IPS-18a (cell line): ENCODE measurements around the gene HSD3B7.

Experiments
- H3K27ac ChIP-seq: one replicate; pipeline ENCODE4 v1.5.1; 2013; ENCODE audit warnings: low read length
- H3K27me3 ChIP-seq: one replicate; pipeline ENCODE4 v1.6.1; 2013; ENCODE audit warnings: mild to moderate bottlenecking, low read length; ENCODE audit not compliant: control insufficient read depth, insufficient read depth
- H3K36me3 ChIP-seq: one replicate; pipeline ENCODE4 v1.6.1; 2013; ENCODE audit warnings: low read depth, low read length; ENCODE audit not compliant: control insufficient read depth
- H3K4me1 ChIP-seq: one replicate; pipeline ENCODE4 v1.6.1; 2013; ENCODE audit warnings: low read depth, low read length; ENCODE audit not compliant: control insufficient read depth
- H3K4me3 ChIP-seq: one replicate; pipeline ENCODE4 v1.5.1; 2013; ENCODE audit warnings: low read length
- H3K9ac ChIP-seq: one replicate; pipeline ENCODE4 v1.6.1; 2013; ENCODE audit warnings: mild to moderate bottlenecking, low read length, moderate library complexity
- H3K9me3 ChIP-seq: one replicate; pipeline ENCODE4 v1.6.1; 2013; ENCODE audit warnings: low read depth, low read length; ENCODE audit not compliant: control insufficient read depth

Gene HSD3B7

GRCh38 chr16:30961384-30961783, 23.6 kb upstream of the HSD3B7 start:
- H3K4me3 ChIP-seq = no peak overlapping the region
- no peaks in the 10 kb centered on the region for H3K4me1 ChIP-seq
- H3K27me3 ChIP-seq = no peaks in the 10 kb centered on the region
- no peak overlapping the region for H3K27ac ChIP-seq
- H3K36me3 ChIP-seq = peaks cover 68% of the 10 kb centered on the region
- H3K9ac ChIP-seq = no peak overlapping the region
- H3K9me3 ChIP-seq = no peaks in the 10 kb centered on the region

- H3K9me3 ChIP-seq = no peaks in the 10 kb centered on the region
- H3K27me3 ChIP-seq = no peaks in the 10 kb centered on the region
- no peak overlapping the region for H3K9ac ChIP-seq
- H3K4me3 ChIP-seq = no peak overlapping the region
- H3K27ac ChIP-seq = no peak overlapping the region
- peaks cover 86% of the 10 kb centered on the region for H3K36me3 ChIP-seq
- no peaks in the 10 kb centered on the region for H3K4me1 ChIP-seq
Observed at GRCh38 chr16:30963925-30964511, 21.0 kb upstream of the HSD3B7 start.

- Histone ChIP-seq H3K27me3 (no peaks in the 10 kb centered on the region), H3K27ac (no peak overlapping the region), H3K36me3 (peaks cover 83% of the 10 kb centered on the region), H3K4me3 (no peak overlapping the region), H3K9me3 (no peaks in the 10 kb centered on the region), H3K9ac (no peak overlapping the region), H3K4me1 (no peaks in the 10 kb centered on the region)
Observed at GRCh38 chr16:30964574-30965226, 20.3 kb upstream of the HSD3B7 start.

- H3K4me1 ChIP-seq = no peaks in the 10 kb centered on the region
- no peak overlapping the region for H3K9ac ChIP-seq
- H3K27ac ChIP-seq = no peak overlapping the region
- H3K4me3 ChIP-seq = no peak overlapping the region
- H3K36me3 ChIP-seq = peaks cover 79% of the 10 kb centered on the region
- no peaks in the 10 kb centered on the region for H3K27me3 ChIP-seq
- H3K9me3 ChIP-seq = no peaks in the 10 kb centered on the region
Observed at GRCh38 chr16:30965436-30965835, 19.6 kb upstream of the HSD3B7 start.

GRCh38 chr16:30966033-30966619, 18.9 kb upstream of the HSD3B7 start:
- Histone ChIP-seq H3K9me3 (no peaks in the 10 kb centered on the region), H3K4me3 (no peak overlapping the region), H3K4me1 (no peaks in the 10 kb centered on the region), H3K36me3 (peaks cover 82% of the 10 kb centered on the region), H3K27me3 (no peaks in the 10 kb centered on the region), H3K9ac (no peak overlapping the region), H3K27ac (no peak overlapping the region)

GRCh38 chr16:30967795-30968194, 17.2 kb upstream of the HSD3B7 start:
- Histone ChIP-seq H3K36me3 (peaks cover 78% of the 10 kb centered on the region), H3K27me3 (no peaks in the 10 kb centered on the region), H3K4me1 (no peaks in the 10 kb centered on the region), H3K27ac (no peak overlapping the region), H3K9ac (no peak overlapping the region), H3K4me3 (no peak overlapping the region), H3K9me3 (no peaks in the 10 kb centered on the region)

GRCh38 chr16:30969246-30969842, 15.7 kb upstream of the HSD3B7 start:
- peaks cover 79% of the 10 kb centered on the region for H3K36me3 ChIP-seq
- no peaks in the 10 kb centered on the region for H3K4me1 ChIP-seq
- H3K9me3 ChIP-seq = no peaks in the 10 kb centered on the region
- no peak overlapping the region for H3K4me3 ChIP-seq
- H3K9ac ChIP-seq = no peak overlapping the region
- H3K27me3 ChIP-seq = no peaks in the 10 kb centered on the region
- no peak overlapping the region for H3K27ac ChIP-seq

- H3K9ac ChIP-seq = no peak overlapping the region
- no peaks in the 10 kb centered on the region for H3K27me3 ChIP-seq
- no peaks in the 10 kb centered on the region for H3K4me1 ChIP-seq
- no peaks in the 10 kb centered on the region for H3K9me3 ChIP-seq
- peaks cover 80% of the 10 kb centered on the region for H3K36me3 ChIP-seq
- no peak overlapping the region for H3K4me3 ChIP-seq
- H3K27ac ChIP-seq = no peak overlapping the region
Observed at GRCh38 chr16:30971298-30971697, 13.7 kb upstream of the HSD3B7 start.

GRCh38 chr16:30972872-30973271, 12.1 kb upstream of the HSD3B7 start:
- H3K9ac ChIP-seq = no peak overlapping the region
- H3K27ac ChIP-seq = no peak overlapping the region
- H3K4me1 ChIP-seq = no peaks in the 10 kb centered on the region
- no peak overlapping the region for H3K4me3 ChIP-seq
- no peaks in the 10 kb centered on the region for H3K9me3 ChIP-seq
- peaks cover 78% of the 10 kb centered on the region for H3K36me3 ChIP-seq
- H3K27me3 ChIP-seq = no peaks in the 10 kb centered on the region

- H3K4me1 ChIP-seq = no peaks in the 10 kb centered on the region
- H3K9me3 ChIP-seq = no peaks in the 10 kb centered on the region
- H3K4me3 ChIP-seq = no peak overlapping the region
- no peak overlapping the region for H3K9ac ChIP-seq
- H3K36me3 ChIP-seq = peaks cover 78% of the 10 kb centered on the region
- no peak overlapping the region for H3K27ac ChIP-seq
- no peaks in the 10 kb centered on the region for H3K27me3 ChIP-seq
Observed at GRCh38 chr16:30974348-30974747, 10.7 kb upstream of the HSD3B7 start.

- Histone ChIP-seq H3K9me3 (no peaks in the 10 kb centered on the region), H3K4me1 (no peaks in the 10 kb centered on the region), H3K9ac (no peak overlapping the region), H3K36me3 (peaks cover 79% of the 10 kb centered on the region), H3K27me3 (no peaks in the 10 kb centered on the region), H3K4me3 (no peak overlapping the region), H3K27ac (no peak overlapping the region)
Observed at GRCh38 chr16:30976486-30976885, 8.5 kb upstream of the HSD3B7 start.
